ENCODE results near the gene IL17D.

Gene IL17D

DNA sequence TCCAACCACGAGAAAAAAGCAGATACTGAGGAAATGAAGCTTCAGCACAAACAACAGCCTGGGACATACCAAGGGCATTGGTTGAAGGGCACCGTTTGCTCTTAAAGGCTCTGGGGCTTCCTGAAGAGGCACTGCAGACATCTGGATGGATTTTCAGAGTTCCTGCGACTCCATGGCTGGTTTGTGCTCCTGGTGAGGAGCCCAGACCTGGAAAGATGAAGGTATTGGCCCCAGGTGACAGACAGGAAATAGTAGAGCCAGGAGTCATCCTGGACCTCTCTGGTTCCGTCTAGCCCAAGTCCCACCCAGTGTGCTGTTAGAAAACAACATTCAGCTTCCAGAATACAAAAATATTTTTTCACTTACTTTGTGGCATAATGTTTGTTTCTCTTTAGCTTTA lies 6.3 kb downstream of the IL17D start:
- Histone ChIP-seq H3K4me3 (ENCODE audit: low read depth, low read length) (no peak overlapping the region), H3K9me3 (ENCODE audit: control insufficient read depth, insufficient read depth, low read depth, low read length) (no peaks in the 10 kb centered on the region), H3K27ac (ENCODE audit: low read depth, low read length) (no peak overlapping the region), H3K27me3 (ENCODE audit: control insufficient read depth, insufficient read depth, low read length) (peaks cover 30% of the 10 kb centered on the region), H3K9ac (ENCODE audit: low read length) (no peak overlapping the region), H3K4me1 (ENCODE audit: control insufficient read depth, insufficient read depth, low read length) (peaks cover 13% of the 10 kb centered on the region), H3K36me3 (ENCODE audit: control insufficient read depth, insufficient read depth, low read length) (no peaks in the 10 kb centered on the region)

DNA sequence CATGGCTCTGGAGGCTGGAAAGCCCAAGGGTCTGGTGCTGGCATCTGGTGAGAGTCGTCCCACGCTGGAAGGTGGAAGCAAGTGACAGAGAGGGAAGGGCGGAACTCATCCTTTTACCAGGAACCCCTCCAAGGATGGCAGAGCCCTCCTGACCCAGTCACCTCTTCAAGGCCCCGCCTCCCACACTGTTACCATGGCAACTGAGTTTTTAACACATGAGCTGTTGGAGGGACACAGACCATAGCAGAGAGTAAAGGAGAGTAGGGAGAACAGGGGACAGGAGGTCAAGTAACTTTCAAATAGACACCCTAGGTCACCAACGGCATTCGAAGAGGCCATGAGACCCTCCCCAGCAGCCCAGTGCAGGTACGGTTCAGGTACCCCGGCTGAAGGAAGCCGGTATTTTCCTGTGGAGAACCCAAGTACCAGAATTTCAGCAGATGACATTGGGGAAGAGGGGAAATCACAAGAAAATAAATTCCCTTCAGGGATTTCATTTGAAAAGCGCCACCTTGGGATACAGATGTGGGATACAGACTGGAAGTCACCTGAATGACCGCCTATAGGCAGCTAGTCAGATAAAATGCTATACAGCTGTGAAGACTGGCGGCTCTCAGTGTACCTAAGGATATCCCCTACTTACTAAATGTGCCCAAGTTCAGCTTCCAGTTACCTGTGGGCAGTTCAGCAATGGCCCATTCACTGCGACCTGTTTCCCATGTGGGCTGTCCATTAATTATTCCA lies 8.0 kb downstream of the IL17D start:
- Histone ChIP-seq H3K4me1 (ENCODE audit: control insufficient read depth, insufficient read depth, low read length) (peaks cover 13% of the 10 kb centered on the region), H3K27ac (ENCODE audit: low read depth, low read length) (no peak overlapping the region), H3K9me3 (ENCODE audit: control insufficient read depth, insufficient read depth, low read depth, low read length) (no peaks in the 10 kb centered on the region), H3K27me3 (ENCODE audit: control insufficient read depth, insufficient read depth, low read length) (peaks cover 22% of the 10 kb centered on the region), H3K9ac (ENCODE audit: low read length) (no peak overlapping the region), H3K4me3 (ENCODE audit: low read depth, low read length) (no peak overlapping the region), H3K36me3 (ENCODE audit: control insufficient read depth, insufficient read depth, low read length) (no peaks in the 10 kb centered on the region)

DNA sequence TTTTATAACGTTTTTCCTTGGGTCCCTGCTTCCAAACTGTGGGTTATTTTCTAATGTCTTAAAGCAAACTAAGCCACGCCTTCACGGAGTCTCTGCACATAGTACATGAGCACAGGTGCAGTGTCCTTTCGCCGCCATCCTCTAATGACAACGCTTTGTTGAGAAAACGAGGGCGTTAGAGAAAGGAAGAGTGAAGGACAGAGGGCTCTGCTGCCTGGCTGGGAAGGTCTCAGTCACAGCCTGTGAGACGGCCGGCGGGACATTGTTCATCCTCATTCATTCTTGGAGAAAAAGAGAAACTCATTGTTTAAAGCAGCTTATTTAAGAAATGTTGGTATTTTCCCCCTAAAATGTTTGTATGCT lies 9.5 kb downstream of the IL17D start:
- H3K4me1 ChIP-seq (ENCODE audit: control insufficient read depth, insufficient read depth, low read length): peaks cover 27% of the 10 kb centered on the region
- no peaks in the 10 kb centered on the region for H3K36me3 ChIP-seq (ENCODE audit: control insufficient read depth, insufficient read depth, low read length)
- no peaks in the 10 kb centered on the region for H3K9me3 ChIP-seq (ENCODE audit: control insufficient read depth, insufficient read depth, low read depth, low read length)
- H3K27ac ChIP-seq (ENCODE audit: low read depth, low read length): no peak overlapping the region
- peaks cover 32% of the 10 kb centered on the region for H3K27me3 ChIP-seq (ENCODE audit: control insufficient read depth, insufficient read depth, low read length)
- H3K4me3 ChIP-seq (ENCODE audit: low read depth, low read length): peak overlapping the region; percentile 11; the same call in 1 of the 2 replicates
- H3K9ac ChIP-seq (ENCODE audit: low read length): no peak overlapping the region

- Histone ChIP-seq H3K4me3 (ENCODE audit: low read depth, low read length) (no peak overlapping the region), H3K9ac (ENCODE audit: low read length) (no peak overlapping the region), H3K27me3 (ENCODE audit: control insufficient read depth, insufficient read depth, low read length) (peaks cover 32% of the 10 kb centered on the region), H3K4me1 (ENCODE audit: control insufficient read depth, insufficient read depth, low read length) (peaks cover 27% of the 10 kb centered on the region), H3K27ac (ENCODE audit: low read depth, low read length) (no peak overlapping the region), H3K9me3 (ENCODE audit: control insufficient read depth, insufficient read depth, low read depth, low read length) (no peaks in the 10 kb centered on the region), H3K36me3 (ENCODE audit: control insufficient read depth, insufficient read depth, low read length) (no peaks in the 10 kb centered on the region)
Observed at GRCh38 chr13:20713751-20714150, 10.3 kb downstream of the IL17D start.

DNA sequence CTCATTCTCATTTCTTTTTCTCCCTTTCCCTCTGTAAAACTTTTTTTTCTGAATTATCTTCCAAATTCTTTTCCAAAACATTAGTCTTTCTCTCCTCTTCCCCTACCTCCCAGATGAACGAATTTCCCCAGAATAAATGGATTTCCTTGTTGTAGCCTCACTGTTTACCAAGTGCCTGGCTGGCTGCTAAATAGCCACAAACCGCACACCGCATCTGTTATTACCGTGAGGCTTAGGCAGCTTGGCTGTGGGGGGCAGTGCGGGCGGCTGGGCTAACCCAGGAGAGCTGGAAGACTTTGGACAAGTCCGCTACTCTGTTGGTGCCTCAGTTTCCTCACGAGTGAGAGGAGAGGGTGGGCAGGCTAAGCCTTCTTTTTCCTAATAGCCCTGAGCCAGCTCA lies 10.7 kb downstream of the IL17D start:
- H3K9me3 ChIP-seq (ENCODE audit: control insufficient read depth, insufficient read depth, low read depth, low read length): no peaks in the 10 kb centered on the region
- no peak overlapping the region for H3K27ac ChIP-seq (ENCODE audit: low read depth, low read length)
- H3K4me3 ChIP-seq (ENCODE audit: low read depth, low read length): no peak overlapping the region
- peaks cover 34% of the 10 kb centered on the region for H3K27me3 ChIP-seq (ENCODE audit: control insufficient read depth, insufficient read depth, low read length)
- H3K36me3 ChIP-seq (ENCODE audit: control insufficient read depth, insufficient read depth, low read length): no peaks in the 10 kb centered on the region
- H3K4me1 ChIP-seq (ENCODE audit: control insufficient read depth, insufficient read depth, low read length): peaks cover 27% of the 10 kb centered on the region
- no peak overlapping the region for H3K9ac ChIP-seq (ENCODE audit: low read length)

GRCh38 chr13:20714563-20715329 lies 11.2 kb downstream of the IL17D start:
- no peaks in the 10 kb centered on the region for H3K36me3 ChIP-seq (ENCODE audit: control insufficient read depth, insufficient read depth, low read length)
- no peak overlapping the region for H3K27ac ChIP-seq (ENCODE audit: low read depth, low read length)
- no peaks in the 10 kb centered on the region for H3K9me3 ChIP-seq (ENCODE audit: control insufficient read depth, insufficient read depth, low read depth, low read length)
- H3K27me3 ChIP-seq (ENCODE audit: control insufficient read depth, insufficient read depth, low read length): peaks cover 40% of the 10 kb centered on the region
- no peak overlapping the region for H3K9ac ChIP-seq (ENCODE audit: low read length)
- peaks cover 27% of the 10 kb centered on the region for H3K4me1 ChIP-seq (ENCODE audit: control insufficient read depth, insufficient read depth, low read length)
- no peak overlapping the region for H3K4me3 ChIP-seq (ENCODE audit: low read depth, low read length)

- Histone ChIP-seq H3K4me3 (ENCODE audit: low read depth, low read length) (no peak overlapping the region), H3K36me3 (ENCODE audit: control insufficient read depth, insufficient read depth, low read length) (no peaks in the 10 kb centered on the region), H3K9me3 (ENCODE audit: control insufficient read depth, insufficient read depth, low read depth, low read length) (no peaks in the 10 kb centered on the region), H3K27ac (ENCODE audit: low read depth, low read length) (no peak overlapping the region), H3K9ac (ENCODE audit: low read length) (no peak overlapping the region), H3K4me1 (ENCODE audit: control insufficient read depth, insufficient read depth, low read length) (peaks cover 27% of the 10 kb centered on the region), H3K27me3 (ENCODE audit: control insufficient read depth, insufficient read depth, low read length) (peaks cover 45% of the 10 kb centered on the region)
Observed at GRCh38 chr13:20715330-20715712, 11.8 kb downstream of the IL17D start.

GRCh38 chr13:20716951-20717350 lies 13.5 kb downstream of the IL17D start:
- H3K36me3 ChIP-seq (ENCODE audit: control insufficient read depth, insufficient read depth, low read length): no peaks in the 10 kb centered on the region
- no peak overlapping the region for H3K27ac ChIP-seq (ENCODE audit: low read depth, low read length)
- H3K9me3 ChIP-seq (ENCODE audit: control insufficient read depth, insufficient read depth, low read depth, low read length): no peaks in the 10 kb centered on the region
- peaks cover 27% of the 10 kb centered on the region for H3K4me1 ChIP-seq (ENCODE audit: control insufficient read depth, insufficient read depth, low read length)
- H3K4me3 ChIP-seq (ENCODE audit: low read depth, low read length): no peak overlapping the region; the same call in 1 of the 2 replicates
- H3K27me3 ChIP-seq (ENCODE audit: control insufficient read depth, insufficient read depth, low read length): peaks cover 62% of the 10 kb centered on the region
- no peak overlapping the region for H3K9ac ChIP-seq (ENCODE audit: low read length)

DNA sequence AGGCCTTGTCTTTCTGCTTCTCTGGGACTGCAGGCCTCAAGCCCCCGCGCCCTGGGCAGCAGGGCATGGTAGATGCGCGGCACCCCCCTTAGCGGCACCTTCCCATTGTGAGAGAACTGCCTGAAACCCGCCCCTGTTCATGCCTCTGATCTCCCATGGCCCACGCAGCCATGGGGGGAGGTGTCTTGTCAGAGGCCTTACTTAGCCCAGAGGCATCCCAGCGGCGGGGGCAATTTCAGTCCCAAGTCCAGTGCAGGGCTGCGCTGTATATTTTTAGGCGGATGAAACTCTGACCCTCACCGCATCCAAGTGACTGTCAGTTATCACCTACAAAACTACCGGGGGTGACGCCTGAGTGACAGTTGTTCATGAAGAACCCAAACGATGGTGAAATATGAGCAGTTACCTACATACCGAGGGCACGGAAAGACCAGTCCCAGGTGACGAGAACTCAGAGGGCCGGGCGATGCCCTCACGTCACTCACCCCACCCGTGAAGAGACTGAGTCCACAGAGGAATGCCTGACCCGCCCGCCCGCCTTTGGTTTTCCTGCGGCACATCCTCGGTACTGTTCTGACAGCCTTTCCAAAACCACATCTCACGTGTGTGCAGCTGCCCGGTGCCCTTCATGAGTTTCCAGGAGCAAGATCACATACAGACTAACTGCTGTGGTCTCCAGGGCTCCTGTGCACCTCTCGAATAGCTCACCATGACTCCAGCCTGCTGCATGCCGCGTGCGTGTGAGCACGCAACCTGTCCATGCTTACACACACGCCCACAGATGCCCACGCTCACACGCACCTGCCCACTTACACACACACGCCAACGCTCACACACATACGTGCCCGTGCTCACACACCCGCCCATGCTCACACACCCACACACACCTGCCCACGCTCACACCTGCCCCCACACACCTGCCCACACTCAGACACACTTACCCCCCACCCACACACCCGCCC lies 14.4 kb downstream of the IL17D start:
- Histone ChIP-seq H3K9ac (ENCODE audit: low read length) (no peak overlapping the region), H3K4me3 (ENCODE audit: low read depth, low read length) (no peak overlapping the region), H3K27me3 (ENCODE audit: control insufficient read depth, insufficient read depth, low read length) (peaks cover 71% of the 10 kb centered on the region), H3K27ac (ENCODE audit: low read depth, low read length) (no peak overlapping the region), H3K4me1 (ENCODE audit: control insufficient read depth, insufficient read depth, low read length) (peaks cover 25% of the 10 kb centered on the region), H3K9me3 (ENCODE audit: control insufficient read depth, insufficient read depth, low read depth, low read length) (no peaks in the 10 kb centered on the region), H3K36me3 (ENCODE audit: control insufficient read depth, insufficient read depth, low read length) (no peaks in the 10 kb centered on the region)

DNA sequence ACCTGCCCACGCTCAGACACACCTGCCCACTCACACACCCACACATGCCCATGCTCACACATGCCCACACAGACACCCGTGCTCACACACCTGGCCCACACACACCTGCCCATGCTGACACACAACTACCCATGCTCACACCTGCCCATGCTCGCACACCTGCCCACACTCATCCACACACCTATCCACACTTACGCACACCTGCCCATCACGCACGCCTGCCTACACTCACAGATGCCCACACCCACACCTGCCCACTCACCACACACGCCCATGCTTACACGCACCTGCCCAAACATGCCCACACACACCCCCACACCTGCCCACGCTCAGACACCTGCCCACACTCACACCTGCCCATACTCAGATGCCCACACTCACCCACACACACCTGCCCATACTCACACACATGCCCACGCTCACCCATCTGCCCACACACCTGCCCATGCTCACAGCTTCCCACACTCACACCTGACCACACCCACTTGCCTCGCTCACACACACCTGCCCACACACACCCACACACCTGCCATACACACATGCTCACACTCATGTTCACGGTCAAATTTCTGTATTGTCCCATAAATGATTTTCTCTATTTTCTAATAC lies 15.6 kb downstream of the IL17D start:
- Histone ChIP-seq H3K27me3 (ENCODE audit: control insufficient read depth, insufficient read depth, low read length) (peaks cover 65% of the 10 kb centered on the region), H3K9me3 (ENCODE audit: control insufficient read depth, insufficient read depth, low read depth, low read length) (no peaks in the 10 kb centered on the region), H3K4me3 (ENCODE audit: low read depth, low read length) (no peak overlapping the region), H3K27ac (ENCODE audit: low read depth, low read length) (no peak overlapping the region), H3K36me3 (ENCODE audit: control insufficient read depth, insufficient read depth, low read length) (no peaks in the 10 kb centered on the region), H3K4me1 (ENCODE audit: control insufficient read depth, insufficient read depth, low read length) (peaks cover 15% of the 10 kb centered on the region), H3K9ac (ENCODE audit: low read length) (no peak overlapping the region)
